LNCAP (cell line): Measurements from ENCODE around the gene PRX.

Experiments
- TF ChIP-seq, protein P1 (sequence below): fragments of 450-650 bp; IDR thresholded peaks from 2 replicates; pipeline ENCODE4 v1.5.1; 2017; ENCODE audit warnings: mild to moderate bottlenecking

Gene PRX

DNA sequence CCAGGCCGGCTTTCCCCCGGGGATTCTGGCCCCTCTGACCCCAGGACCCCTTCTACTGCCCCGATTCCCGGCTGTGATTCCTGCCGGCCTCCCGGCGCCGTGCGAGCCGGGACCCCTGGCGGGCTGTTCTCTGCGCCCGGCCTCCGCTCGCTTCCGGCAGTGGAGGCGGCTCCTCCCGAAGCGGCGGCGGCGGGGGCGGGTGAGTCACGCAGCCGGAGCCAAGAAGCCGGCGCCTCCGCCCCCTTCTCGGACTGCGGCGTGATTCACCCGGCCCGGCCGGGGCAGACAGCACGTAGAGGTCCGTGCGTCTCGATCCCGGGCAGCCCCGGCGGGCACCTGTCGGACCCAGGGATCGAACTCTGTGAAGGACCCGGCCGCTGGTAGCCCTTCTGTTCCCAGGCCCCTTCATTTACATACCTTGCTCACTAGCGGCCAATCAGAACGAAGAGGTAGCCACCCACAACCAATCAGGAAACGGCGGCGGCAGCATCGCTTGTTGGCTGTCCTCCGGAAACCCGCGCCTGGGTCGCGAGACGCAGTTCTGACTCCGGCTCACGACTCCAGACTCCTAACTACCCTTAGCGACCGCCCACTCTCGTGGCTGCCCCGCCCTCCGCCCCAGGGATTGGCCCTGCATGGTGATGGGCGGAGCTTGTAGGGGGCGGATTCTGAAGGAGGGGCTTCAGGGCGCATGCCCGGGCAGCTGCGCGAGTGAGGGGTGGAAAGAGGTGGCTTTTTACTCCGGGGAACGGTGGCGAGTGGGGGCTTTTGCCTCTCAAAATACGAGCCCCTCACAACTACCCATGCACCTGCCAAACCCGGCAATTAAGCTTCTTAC is 12.5 kb upstream of the PRX start, which contains the start of gene SERTAD1:
Gene SERTAD1, minus strand, starts transcription at position 543 of the 838 bp plus-strand sequence. CDS start 2,446 bp downstream, outside the sequence.
- TF ChIP-seq, protein P1, sequence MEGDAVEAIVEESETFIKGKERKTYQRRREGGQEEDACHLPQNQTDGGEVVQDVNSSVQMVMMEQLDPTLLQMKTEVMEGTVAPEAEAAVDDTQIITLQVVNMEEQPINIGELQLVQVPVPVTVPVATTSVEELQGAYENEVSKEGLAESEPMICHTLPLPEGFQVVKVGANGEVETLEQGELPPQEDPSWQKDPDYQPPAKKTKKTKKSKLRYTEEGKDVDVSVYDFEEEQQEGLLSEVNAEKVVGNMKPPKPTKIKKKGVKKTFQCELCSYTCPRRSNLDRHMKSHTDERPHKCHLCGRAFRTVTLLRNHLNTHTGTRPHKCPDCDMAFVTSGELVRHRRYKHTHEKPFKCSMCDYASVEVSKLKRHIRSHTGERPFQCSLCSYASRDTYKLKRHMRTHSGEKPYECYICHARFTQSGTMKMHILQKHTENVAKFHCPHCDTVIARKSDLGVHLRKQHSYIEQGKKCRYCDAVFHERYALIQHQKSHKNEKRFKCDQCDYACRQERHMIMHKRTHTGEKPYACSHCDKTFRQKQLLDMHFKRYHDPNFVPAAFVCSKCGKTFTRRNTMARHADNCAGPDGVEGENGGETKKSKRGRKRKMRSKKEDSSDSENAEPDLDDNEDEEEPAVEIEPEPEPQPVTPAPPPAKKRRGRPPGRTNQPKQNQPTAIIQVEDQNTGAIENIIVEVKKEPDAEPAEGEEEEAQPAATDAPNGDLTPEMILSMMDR, result peak; percentile 98

DNA sequence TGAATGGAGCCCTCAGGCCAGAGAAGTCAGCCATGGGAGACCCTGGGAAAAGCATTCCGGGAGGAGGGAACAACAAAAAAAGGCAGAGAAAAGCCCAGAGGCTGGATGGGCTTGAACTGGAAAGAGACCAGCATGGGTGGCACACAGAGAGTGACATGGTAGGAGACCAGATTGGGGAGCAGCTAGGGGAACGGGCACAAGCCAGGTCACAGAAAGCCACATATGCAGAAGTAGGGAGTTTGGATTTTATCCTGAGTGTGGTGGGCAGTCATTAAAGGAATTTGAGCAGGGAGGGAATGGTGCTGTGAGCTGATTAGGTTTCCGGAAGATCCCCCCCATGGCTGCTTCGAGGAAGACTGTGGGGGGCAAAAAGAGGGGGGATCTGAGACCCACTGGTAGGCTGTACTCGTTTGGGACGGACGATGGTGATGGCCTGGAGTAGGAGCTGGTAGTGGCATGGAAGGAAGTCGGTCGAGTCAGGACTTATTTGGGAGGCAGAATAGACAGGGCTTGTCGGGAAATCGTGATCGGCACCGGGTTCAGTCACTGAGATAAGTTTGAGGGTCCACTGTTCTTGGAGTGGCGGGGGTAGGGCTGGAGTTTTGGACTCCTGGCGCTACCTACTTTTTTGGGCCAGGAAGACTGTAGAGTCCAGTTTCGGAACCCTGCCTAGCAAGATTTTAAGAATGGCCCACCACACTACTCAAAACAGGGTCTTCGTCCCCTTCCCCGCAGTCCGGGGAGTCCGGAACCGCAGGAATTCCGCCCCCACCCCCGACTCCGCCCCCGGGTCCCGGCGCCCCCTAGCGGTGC is 11.7 kb upstream of the PRX start:
- TF ChIP-seq, protein P1, result no peak

DNA sequence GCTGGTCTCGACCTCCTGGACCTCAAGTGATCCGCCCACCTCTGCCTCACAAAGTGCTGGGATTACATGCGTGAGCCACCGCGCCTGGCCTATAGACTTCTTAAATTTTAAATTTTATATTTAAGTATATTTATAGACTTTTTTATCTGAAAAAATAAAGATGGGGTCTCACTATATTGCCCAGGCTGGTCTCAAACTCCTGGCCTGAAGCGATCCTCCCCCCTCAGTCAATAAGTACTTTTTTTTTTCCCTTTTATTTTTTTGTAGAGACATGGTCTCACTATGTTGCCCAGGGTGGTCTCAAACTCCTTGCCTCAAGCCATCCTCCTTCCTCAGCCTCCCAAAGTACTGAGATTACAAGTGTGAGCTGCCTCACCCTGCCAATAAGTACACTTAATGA is 10.8 kb upstream of the PRX start:
- TF ChIP-seq, protein P1, result no peak

DNA sequence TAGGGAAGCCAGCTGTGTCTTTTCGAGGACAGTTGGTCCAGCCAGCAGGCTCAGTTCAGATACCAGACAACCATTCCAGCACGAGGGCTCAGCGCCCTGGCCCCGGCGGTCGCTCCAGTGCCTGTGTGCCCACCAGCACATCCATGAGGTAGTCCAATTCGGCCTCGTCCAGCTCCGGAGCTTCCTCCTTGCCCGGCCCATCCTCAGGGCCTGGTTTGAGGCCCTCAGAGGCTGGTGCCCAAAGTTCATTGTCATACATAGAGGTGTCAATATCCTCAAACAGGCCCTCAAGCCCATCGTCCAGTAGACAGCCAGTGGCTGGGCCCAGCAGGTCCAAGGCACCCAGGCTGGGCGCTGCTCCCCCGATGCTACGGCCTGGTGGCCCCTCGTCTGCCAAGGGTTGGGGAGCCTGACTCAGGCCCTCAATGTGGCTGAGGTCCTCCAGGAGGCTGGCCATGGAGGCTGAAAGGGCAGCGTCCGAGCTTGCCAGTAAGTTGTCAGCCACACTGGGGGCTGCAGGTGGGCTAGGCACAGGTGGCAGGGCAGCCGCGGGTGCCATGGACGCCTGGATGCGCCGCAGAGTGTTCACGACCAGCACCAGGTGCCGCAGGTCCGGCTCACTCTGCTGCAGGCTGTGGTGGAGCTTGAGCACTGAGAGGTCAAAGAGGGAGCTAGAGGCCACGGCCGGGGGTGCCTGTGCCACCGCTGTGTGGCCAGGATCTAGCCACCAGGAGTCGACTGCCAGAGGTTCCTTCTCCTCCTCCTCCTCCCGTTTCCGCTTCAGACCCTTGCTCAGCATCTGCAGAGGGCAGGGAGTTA is 9.8 kb upstream of the PRX start:
- TF ChIP-seq, protein P1, result no peak

DNA sequence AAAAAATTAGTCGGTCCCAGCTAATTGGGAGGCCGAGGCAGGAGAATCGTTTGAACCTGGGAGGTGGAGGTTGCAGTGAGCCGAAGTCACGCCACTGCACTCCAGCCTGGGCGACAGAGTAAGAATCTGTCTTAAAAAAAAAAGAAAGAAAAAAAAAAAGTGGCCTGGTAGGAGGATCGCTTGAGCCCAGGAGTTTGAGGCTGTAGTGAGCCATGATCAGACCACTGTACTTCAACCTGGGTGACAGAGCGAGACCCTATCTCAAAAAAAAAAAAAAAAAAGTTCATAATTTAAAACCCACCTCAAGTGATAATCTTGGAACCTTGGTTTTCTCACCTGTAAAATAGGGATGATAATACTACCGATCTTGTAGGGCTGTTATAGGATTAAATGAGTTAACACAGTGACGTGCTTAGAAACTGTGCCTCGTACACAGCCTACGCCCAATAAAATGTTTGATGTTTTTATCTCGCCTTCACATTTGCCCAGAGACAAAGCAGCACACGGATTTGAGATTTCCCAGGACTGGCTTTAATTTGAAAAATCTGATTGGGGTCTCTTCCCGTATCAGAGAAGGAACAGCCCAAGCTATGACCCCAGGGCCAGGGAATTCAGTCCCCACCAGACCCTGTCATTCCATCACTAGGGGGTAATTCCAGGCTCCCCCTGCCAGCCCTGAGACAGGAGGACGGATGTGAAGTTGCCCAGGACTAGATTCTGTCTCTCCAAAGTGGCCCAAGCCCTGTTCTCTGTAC is 9.0 kb upstream of the PRX start:
- TF ChIP-seq, protein P1, result no peak

DNA sequence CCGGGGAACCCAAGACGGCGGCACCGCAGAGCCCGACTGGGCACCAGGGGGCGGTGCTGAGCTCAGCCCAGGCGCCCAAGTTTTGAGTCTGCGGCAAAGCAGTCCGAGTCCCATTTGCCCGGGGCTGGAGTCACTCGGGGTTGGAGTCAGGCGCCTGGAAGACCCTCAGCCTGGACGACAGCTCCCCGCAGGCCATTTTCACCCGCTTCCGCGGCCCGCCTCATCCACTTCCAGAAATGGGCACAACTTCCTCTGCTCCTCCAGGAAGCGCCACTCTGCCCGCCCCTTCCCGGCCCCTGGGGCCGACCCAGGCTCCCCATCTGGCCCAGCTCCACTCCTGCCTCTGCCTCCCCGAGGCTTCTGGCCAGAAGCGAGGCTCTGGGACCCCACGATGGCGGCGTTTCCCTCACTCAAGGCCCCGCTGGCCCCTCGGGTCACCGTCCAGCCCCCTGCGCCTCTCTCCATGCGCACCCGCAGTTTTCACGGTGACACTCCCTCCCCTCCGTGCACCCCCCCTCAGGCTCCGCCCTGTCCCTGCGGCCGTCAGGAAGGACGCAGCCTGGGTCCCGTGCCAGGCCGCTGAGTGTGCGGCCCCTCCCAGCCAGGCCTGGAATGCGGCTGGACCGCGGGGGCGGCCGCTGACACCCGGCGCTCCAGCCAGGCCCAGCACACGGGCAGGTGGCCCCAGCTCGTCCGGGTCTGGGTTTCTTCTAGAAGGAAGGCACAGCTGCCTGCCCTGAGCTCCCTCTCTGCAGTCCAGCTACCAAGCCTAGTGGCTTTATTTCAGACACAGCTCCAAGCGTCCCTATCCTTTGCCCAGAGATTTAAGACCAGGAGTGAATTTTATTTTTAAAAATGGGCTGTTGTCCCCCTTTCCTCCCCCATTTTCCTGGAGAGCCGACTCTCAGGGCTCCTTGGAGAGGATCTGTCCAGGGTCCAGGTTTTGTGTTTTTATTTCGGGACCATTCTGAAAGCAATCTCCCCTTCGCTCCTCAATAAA is 7.9 kb upstream of the PRX start:
- TF ChIP-seq, protein P1, result peak; percentile 97
